IMR-90 (cell line): ENCODE measurements around the gene SPACA6. TPM values are rescaled to one million over a fixed set of nuclear protein-coding genes. Genes with fewer than 3 reads are reported as not detected.

Experiments used
- ATAC-seq: fragments of 200-7000 bp; cut with Tn5 transposase; 2 replicates; pipeline ENCODE4 v1.9.1; 2020; ENCODE audit warnings: low read depth, mild to moderate bottlenecking, moderate library complexity
- BruUV-seq: library from RNA; stranded (reverse); fragments of 400-500 nt; replicated peaks from 2 replicates; lab custom pipeline; 2021; lab: Mats Ljungman, UMichigan
- CTCF ChIA-PET: fragments of 300-600 bp; formaldehyde crosslinking; extraction: SDS; loops from one replicate; lab custom pipeline; 2021; ENCODE audit warnings: antibody characterized with exemption; lab: Yijun Ruan, JAX
- POLR2A ChIA-PET: fragments of 300-600 bp; sonication (Branson Sonifier 250); formaldehyde crosslinking; loops from one replicate; lab custom pipeline; 2022; ENCODE audit warnings: antibody characterized with exemption; ENCODE audit not compliant: unreplicated experiment; lab: Charles Lee
- DNase-seq: peaks from one replicate; pipeline ENCODE4 v3.0.0; 2013
- H2AFZ ChIP-seq: replicated peaks from 2 replicates; pipeline ENCODE3; 2013; ENCODE audit warnings: low read length, mild to moderate bottlenecking; ENCODE audit not compliant: poor library complexity
- H2AK5ac ChIP-seq: 2 replicates; pipeline ENCODE4 v1.6.1; 2013; ENCODE audit warnings: low read depth, low read length, inconsistent platforms
- H2AK9ac ChIP-seq: replicated peaks from 2 replicates; pipeline ENCODE3; 2013; ENCODE audit warnings: mild to moderate bottlenecking, low read depth, low read length, moderate library complexity; ENCODE audit not compliant: poor library complexity
- H2BK120ac ChIP-seq: 2 replicates; pipeline ENCODE4 v1.6.1; 2013; ENCODE audit warnings: low read depth, low read length, inconsistent platforms
- H2BK15ac ChIP-seq: 3 replicates; pipeline ENCODE4 v1.6.1; 2013; ENCODE audit warnings: low read depth, low read length, inconsistent platforms
- H2BK20ac ChIP-seq: 2 replicates; pipeline ENCODE4 v1.6.1; 2013; ENCODE audit warnings: low read depth, mild to moderate bottlenecking, inconsistent platforms, low read length, moderate library complexity
- H2BK5ac ChIP-seq: 2 replicates; pipeline ENCODE4 v1.6.1; 2013; ENCODE audit warnings: mild to moderate bottlenecking, low read depth, low read length, inconsistent platforms; ENCODE audit not compliant: poor library complexity, severe bottlenecking
- H3K14ac ChIP-seq: replicated peaks from 2 replicates; pipeline ENCODE4 v1.6.1; 2013; ENCODE audit warnings: low read depth, low read length, inconsistent platforms
- H3K18ac ChIP-seq: 2 replicates; pipeline ENCODE4 v1.6.1; 2013; ENCODE audit warnings: low read depth, low read length, control low read depth
- H3K23ac ChIP-seq: 2 replicates; pipeline ENCODE4 v1.6.1; 2013; ENCODE audit warnings: low read depth, low read length, inconsistent platforms
- H3K27ac ChIP-seq: 2 replicates; pipeline ENCODE4 v1.5.1; 2013; ENCODE audit warnings: mild to moderate bottlenecking, control low read depth, low read length; ENCODE audit not compliant: insufficient read depth
- H3K27me3 ChIP-seq: 2 replicates; pipeline ENCODE4 v1.6.1; 2013; ENCODE audit warnings: low read length; ENCODE audit not compliant: control insufficient read depth, insufficient read depth
- H3K36me3 ChIP-seq: 2 replicates; pipeline ENCODE4 v1.6.1; 2013; ENCODE audit warnings: low read length, mixed read lengths; ENCODE audit not compliant: control insufficient read depth, insufficient read depth
- H3K4ac ChIP-seq: 2 replicates; pipeline ENCODE4 v1.6.1; 2013; ENCODE audit warnings: low read depth, low read length, inconsistent platforms
- H3K4me1 ChIP-seq: 2 replicates; pipeline ENCODE4 v1.6.1; 2013; ENCODE audit warnings: low read length, mixed read lengths; ENCODE audit not compliant: control insufficient read depth, insufficient read depth
- H3K4me2 ChIP-seq: 2 replicates; pipeline ENCODE4 v1.6.1; 2013; ENCODE audit warnings: low read depth, mild to moderate bottlenecking, control low read depth, low read length, moderate library complexity
- H3K4me3 ChIP-seq: 2 replicates; pipeline ENCODE4 v1.5.1; 2013; ENCODE audit warnings: low read depth, mild to moderate bottlenecking, control low read depth, low read length, moderate library complexity; ENCODE audit not compliant: insufficient read depth
- H3K56ac ChIP-seq: 2 replicates; pipeline ENCODE4 v1.6.1; 2013; ENCODE audit warnings: low read length, inconsistent platforms; ENCODE audit not compliant: insufficient read depth; ENCODE audit errors: extremely low read depth
- H3K79me1 ChIP-seq, 2 experiments: 2 replicates each; pipeline ENCODE4 v1.6.1; 2013; ENCODE audit warnings: low read length in 2 of 2, inconsistent platforms in 1 of 2, low read depth in 1 of 2
- H3K9ac ChIP-seq: 2 replicates; pipeline ENCODE4 v1.6.1; 2013; ENCODE audit warnings: low read depth, low read length, control low read depth
- H3K9me1 ChIP-seq: 2 replicates; pipeline ENCODE4 v1.6.1; 2013; ENCODE audit warnings: low read length, inconsistent platforms; ENCODE audit not compliant: insufficient read depth
- H3K9me3 ChIP-seq: 2 replicates; pipeline ENCODE4 v1.6.1; 2013; ENCODE audit warnings: low read length; ENCODE audit not compliant: control insufficient read depth, insufficient read depth
- H4K20me1 ChIP-seq: 2 replicates; pipeline ENCODE4 v1.6.1; 2013; ENCODE audit warnings: low read length, inconsistent platforms; ENCODE audit not compliant: insufficient read depth
- H4K5ac ChIP-seq: 2 replicates; pipeline ENCODE4 v1.6.1; 2013; ENCODE audit warnings: mild to moderate bottlenecking, low read depth, low read length, control low read depth
- H4K8ac ChIP-seq, 2 experiments: 2 replicates each; pipeline ENCODE4 v1.6.1; 2013; ENCODE audit warnings: low read depth in 2 of 2, low read length in 2 of 2, control low read depth in 1 of 2, inconsistent platforms in 1 of 2
- H4K91ac ChIP-seq: 2 replicates; pipeline ENCODE4 v1.6.1; 2013; ENCODE audit warnings: low read depth, low read length, inconsistent platforms; ENCODE audit not compliant: insufficient read depth
- BHLHE40 ChIP-seq: fragments of 150-350 bp; IDR thresholded peaks from 2 replicates; pipeline ENCODE4 v1.6.1; 2016; ENCODE audit warnings: mild to moderate bottlenecking, low read depth, low read length
- CEBPB ChIP-seq: IDR thresholded peaks from 2 replicates; pipeline ENCODE4 v1.6.1; 2012; ENCODE audit warnings: low read depth, low read length, improper control_type of control experiment
- CHD1 ChIP-seq: IDR thresholded peaks from 2 replicates; pipeline ENCODE4 v1.6.1; 2012; ENCODE audit warnings: low read depth, low read length, improper control_type of control experiment
- FOS ChIP-seq: fragments of 150-350 bp; IDR thresholded peaks from 2 replicates; pipeline ENCODE4 v1.6.1; 2016; ENCODE audit warnings: low read depth, low read length
- MAFK ChIP-seq: IDR thresholded peaks from 2 replicates; pipeline ENCODE4 v1.6.1; 2012; ENCODE audit warnings: low read depth, low read length, improper control_type of control experiment
- MAZ ChIP-seq: IDR thresholded peaks from 2 replicates; pipeline ENCODE4 v1.6.1; 2012; ENCODE audit warnings: low read depth, mild to moderate bottlenecking, low read length, improper control_type of control experiment, moderate library complexity, borderline replicate concordance
- MXI1 ChIP-seq: IDR thresholded peaks from 2 replicates; pipeline ENCODE4 v1.6.1; 2012; ENCODE audit warnings: low read depth, mild to moderate bottlenecking, low read length, moderate library complexity, borderline replicate concordance
- NFE2L2 ChIP-seq: fragments of 150-350 bp; IDR thresholded peaks from 2 replicates; pipeline ENCODE4 v1.6.1; 2016; ENCODE audit warnings: low read depth, mild to moderate bottlenecking, low read length
- POLR2A ChIP-seq: IDR thresholded peaks from 2 replicates; pipeline ENCODE4 v1.6.1; 2012; ENCODE audit warnings: mild to moderate bottlenecking, low read depth, low read length
- RAD21 ChIP-seq: IDR thresholded peaks from 2 replicates; pipeline ENCODE4 v1.6.1; 2012; ENCODE audit warnings: low read length, improper control_type of control experiment
- RCOR1 ChIP-seq: IDR thresholded peaks from 2 replicates; pipeline ENCODE4 v1.6.1; 2012; ENCODE audit warnings: mild to moderate bottlenecking, low read length, improper control_type of control experiment; ENCODE audit not compliant: insufficient replicate concordance
- RFX5 ChIP-seq: IDR thresholded peaks from 2 replicates; pipeline ENCODE4 v1.8.0; 2012; ENCODE audit warnings: low read depth, mild to moderate bottlenecking, low read length, moderate library complexity
- SMC3 ChIP-seq: fragments of 150-350 bp; IDR thresholded peaks from 2 replicates; pipeline ENCODE4 v1.6.1; 2016; ENCODE audit warnings: low read depth, mild to moderate bottlenecking, antibody characterized with exemption, low read length, moderate library complexity
- WGBS, 2 experiments: methylation state at CpG; one replicate each; pipeline versions ENCODE4 v1.1.5 to v1.1.7; 2013; ENCODE audit warnings: missing lambda C conversion rate in 2 of 2; ENCODE audit not compliant: insufficient read length in 1 of 2; ENCODE audit errors: extremely low coverage in 2 of 2; 5-methylcytosine and 5-hydroxymethylcytosine counted together
- dilution Hi-C: fragments of 300-500 bp; cut with HindIII; formaldehyde crosslinking; loops from one replicate; pipeline ENCODE4 v1.14.3; 2018; ENCODE audit warnings: low sequenced_read_pairs; ENCODE audit not compliant: unreplicated experiment
- in situ Hi-C: fragments of 300-500 bp; cut with MboI; formaldehyde crosslinking; loops from 3 replicates; pipeline ENCODE4 v1.14.3; 2019; ENCODE audit warnings: low sequenced_read_pairs, inconsistent platforms, mixed read lengths
- intact Hi-C: fragments of 100-400 bp; cut with micrococcal nuclease; formaldehyde crosslinking; loops from 2 replicates; pipeline ENCODE4 v1.10.0; 2022
- polyA plus RNA-seq, 3 experiments: library from polyadenylated mRNA; depleted of rRNA; stranded (reverse); fragments of >200 nt; gene quantifications; 2 replicates each; pipeline ENCODE4 v1.2.3, GENCODE V29; 2012; ENCODE audit warnings: low replicate concordance in 1 of 3
- total RNA-seq: library from RNA; depleted of rRNA; stranded (reverse); fragments of >200 nt; gene quantifications from 2 replicates; pipeline ENCODE4 v1.2.3, GENCODE V29; 2012
- TF ChIP-seq, protein P1 (sequence below): conservative IDR thresholded peaks from 2 replicates; pipeline ENCODE4 v1.5.1; 2012; ENCODE audit warnings: mild to moderate bottlenecking, low read depth, low read length, improper control_type of control experiment
- TF ChIP-seq, protein P2 (sequence below): fragments of 150-350 bp; IDR thresholded peaks from 2 replicates; pipeline ENCODE4 v1.6.1; 2016; ENCODE audit warnings: low read depth, mild to moderate bottlenecking, low read length, moderate library complexity, borderline replicate concordance
- TF ChIP-seq, protein P3 (sequence below): fragments of 150-350 bp; IDR thresholded peaks from 2 replicates; pipeline ENCODE4 v1.6.1; 2017; ENCODE audit warnings: mild to moderate bottlenecking, antibody characterized with exemption, low read length, low read depth

Gene SPACA6
- total and polyA plus RNA-seq, 2 of the 4 experiments (the other 2 are of a cell fraction) = 1.3 to 13.6 TPM

DNA sequence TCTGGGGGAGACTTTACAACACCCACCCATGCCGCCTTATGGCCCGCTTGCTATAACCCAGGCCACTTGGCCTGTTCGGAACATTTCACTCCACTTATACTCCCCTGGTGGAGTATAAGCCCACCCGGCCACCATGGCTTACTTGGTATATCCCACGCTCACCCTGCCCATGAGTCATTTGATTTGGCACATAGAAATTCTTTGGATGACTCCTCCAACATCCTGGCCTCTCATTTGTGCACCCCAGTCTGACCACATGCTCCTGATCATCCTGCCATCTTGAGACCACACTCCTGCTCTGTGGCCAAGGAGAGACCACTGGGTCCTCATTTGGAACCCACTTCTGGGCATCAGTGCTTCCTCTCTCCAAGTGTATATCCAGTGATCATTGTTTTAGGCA is 5.2 kb downstream of the SPACA6 start:
- ATAC-seq (no peak), DNase-seq (peak; percentile 58)
- H3K36me3 ChIP-seq = peaks cover 89% of the 10 kb centered on the region
- H3K4ac ChIP-seq = no peak overlapping the region
- ChIA-PET CTCF (no interaction called here), POLR2A (no interaction called here)
- H4K91ac ChIP-seq = no peak overlapping the region
- H3K14ac ChIP-seq = no peak overlapping the region
- intact Hi-C loops = no loop called here
- no peak overlapping the region for H2BK20ac ChIP-seq
- no peak overlapping the region for H2AFZ ChIP-seq
- H3K27ac ChIP-seq = no peak overlapping the region
- no peak overlapping the region for H2AK5ac ChIP-seq
- WGBS, 2 experiments = no CpG with 5 or more reads among the region's 5 CpGs
- no peaks in the 10 kb centered on the region for H3K27me3 ChIP-seq
- H3K4me3 ChIP-seq = no peak overlapping the region
- no peak for TF ChIP-seq RCOR1
- TF ChIP-seq SMC3 = no peak
- TF ChIP-seq POLR2A = no peak
- no peak for TF ChIP-seq CEBPB
- TF ChIP-seq, protein P1, sequence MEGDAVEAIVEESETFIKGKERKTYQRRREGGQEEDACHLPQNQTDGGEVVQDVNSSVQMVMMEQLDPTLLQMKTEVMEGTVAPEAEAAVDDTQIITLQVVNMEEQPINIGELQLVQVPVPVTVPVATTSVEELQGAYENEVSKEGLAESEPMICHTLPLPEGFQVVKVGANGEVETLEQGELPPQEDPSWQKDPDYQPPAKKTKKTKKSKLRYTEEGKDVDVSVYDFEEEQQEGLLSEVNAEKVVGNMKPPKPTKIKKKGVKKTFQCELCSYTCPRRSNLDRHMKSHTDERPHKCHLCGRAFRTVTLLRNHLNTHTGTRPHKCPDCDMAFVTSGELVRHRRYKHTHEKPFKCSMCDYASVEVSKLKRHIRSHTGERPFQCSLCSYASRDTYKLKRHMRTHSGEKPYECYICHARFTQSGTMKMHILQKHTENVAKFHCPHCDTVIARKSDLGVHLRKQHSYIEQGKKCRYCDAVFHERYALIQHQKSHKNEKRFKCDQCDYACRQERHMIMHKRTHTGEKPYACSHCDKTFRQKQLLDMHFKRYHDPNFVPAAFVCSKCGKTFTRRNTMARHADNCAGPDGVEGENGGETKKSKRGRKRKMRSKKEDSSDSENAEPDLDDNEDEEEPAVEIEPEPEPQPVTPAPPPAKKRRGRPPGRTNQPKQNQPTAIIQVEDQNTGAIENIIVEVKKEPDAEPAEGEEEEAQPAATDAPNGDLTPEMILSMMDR = no peak
- TF ChIP-seq, protein P2, sequence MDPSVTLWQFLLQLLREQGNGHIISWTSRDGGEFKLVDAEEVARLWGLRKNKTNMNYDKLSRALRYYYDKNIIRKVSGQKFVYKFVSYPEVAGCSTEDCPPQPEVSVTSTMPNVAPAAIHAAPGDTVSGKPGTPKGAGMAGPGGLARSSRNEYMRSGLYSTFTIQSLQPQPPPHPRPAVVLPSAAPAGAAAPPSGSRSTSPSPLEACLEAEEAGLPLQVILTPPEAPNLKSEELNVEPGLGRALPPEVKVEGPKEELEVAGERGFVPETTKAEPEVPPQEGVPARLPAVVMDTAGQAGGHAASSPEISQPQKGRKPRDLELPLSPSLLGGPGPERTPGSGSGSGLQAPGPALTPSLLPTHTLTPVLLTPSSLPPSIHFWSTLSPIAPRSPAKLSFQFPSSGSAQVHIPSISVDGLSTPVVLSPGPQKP = no peak
- TF ChIP-seq NFE2L2 = no peak
- TF ChIP-seq RAD21 = no peak
- TF ChIP-seq CHD1 = no peak
- TF ChIP-seq MXI1 = no peak
- TF ChIP-seq FOS = no peak
- TF ChIP-seq, protein P3, sequence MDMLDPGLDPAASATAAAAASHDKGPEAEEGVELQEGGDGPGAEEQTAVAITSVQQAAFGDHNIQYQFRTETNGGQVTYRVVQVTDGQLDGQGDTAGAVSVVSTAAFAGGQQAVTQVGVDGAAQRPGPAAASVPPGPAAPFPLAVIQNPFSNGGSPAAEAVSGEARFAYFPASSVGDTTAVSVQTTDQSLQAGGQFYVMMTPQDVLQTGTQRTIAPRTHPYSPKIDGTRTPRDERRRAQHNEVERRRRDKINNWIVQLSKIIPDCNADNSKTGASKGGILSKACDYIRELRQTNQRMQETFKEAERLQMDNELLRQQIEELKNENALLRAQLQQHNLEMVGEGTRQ = no peak; the same call in 1 of the 2 replicates
- no peak for TF ChIP-seq MAZ
- no peak for TF ChIP-seq RFX5
- no peak for TF ChIP-seq MAFK
- TF ChIP-seq BHLHE40 = no peak
- no peaks in the 10 kb centered on the region for H3K9me3 ChIP-seq
- H2AK9ac ChIP-seq = no peak overlapping the region
- no peak overlapping the region for H3K18ac ChIP-seq
- H3K56ac ChIP-seq = no peak overlapping the region
- no peak overlapping the region for H3K23ac ChIP-seq
- dilution Hi-C loops = no loop called here
- no TSS peak for BruUV-seq
- no peak overlapping the region for H2BK15ac ChIP-seq
- peaks cover 1% of the 10 kb centered on the region; the same call in 1 of the 2 replicates for H3K4me1 ChIP-seq
- peaks cover 77% of the 10 kb centered on the region for H4K20me1 ChIP-seq
- peaks cover 35 to 84% of the 10 kb centered on the region in 2 experiments for H3K79me1 ChIP-seq
- H4K8ac ChIP-seq = no peak overlapping the region
- H3K9ac ChIP-seq = no peak overlapping the region
- peaks cover 22% of the 10 kb centered on the region for H3K9me1 ChIP-seq
- in situ Hi-C loops = no loop called here
- H3K4me2 ChIP-seq = no peak overlapping the region
- no peak overlapping the region for H2BK5ac ChIP-seq
- no peak overlapping the region for H4K5ac ChIP-seq
- no peak overlapping the region for H2BK120ac ChIP-seq
